Measurements from ENCODE around the gene FRYL.

Gene FRYL

DNA sequence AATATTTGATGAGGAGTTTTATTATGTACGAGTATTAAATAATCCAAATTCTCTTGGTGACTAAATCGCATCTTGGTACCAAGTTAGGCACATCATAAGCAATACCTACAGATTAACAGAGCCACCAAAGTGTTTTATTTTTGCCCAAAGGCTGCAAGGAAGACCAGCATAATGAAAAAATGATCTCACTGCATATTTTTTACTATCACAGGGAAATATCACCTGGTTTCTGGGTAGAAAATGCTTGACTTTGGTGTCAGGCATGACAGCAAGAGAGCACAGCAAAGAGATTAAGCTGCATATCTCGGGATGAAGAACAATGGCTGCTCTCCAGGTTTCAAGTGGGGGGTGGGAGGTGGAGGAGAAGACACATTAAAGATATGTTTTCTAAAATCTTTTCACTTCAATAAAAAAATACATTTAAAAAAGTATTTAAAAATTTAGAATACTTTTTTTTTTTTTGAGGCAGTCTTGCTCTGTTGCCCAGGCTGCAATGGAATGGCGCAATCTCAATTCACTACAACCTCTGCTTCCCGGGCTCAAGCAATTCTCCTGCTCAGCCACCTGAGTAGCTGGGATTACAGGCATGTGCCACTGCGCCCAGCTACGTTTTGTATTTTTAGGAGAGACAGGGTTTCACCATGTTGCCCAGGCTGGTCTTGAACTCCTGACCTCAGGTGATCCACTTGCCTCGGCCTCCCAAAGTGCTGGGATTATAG, 86.1 kb downstream of the FRYL start:
- TF ChIP-seq CEBPB (IDR thresholded peaks at IDR 0.05) (peak; percentile 41; the same call in 1 of the 2 replicates), YY1 (IDR thresholded peaks at IDR 0.05; ENCODE audit: low read depth) (no peak)

GRCh38 chr4:48692897-48693296, 87.2 kb downstream of the FRYL start:
- no peak for TF ChIP-seq ZBTB7A (IDR thresholded peaks at IDR 0.05; ENCODE audit: low read depth)
- TF ChIP-seq, protein P1, sequence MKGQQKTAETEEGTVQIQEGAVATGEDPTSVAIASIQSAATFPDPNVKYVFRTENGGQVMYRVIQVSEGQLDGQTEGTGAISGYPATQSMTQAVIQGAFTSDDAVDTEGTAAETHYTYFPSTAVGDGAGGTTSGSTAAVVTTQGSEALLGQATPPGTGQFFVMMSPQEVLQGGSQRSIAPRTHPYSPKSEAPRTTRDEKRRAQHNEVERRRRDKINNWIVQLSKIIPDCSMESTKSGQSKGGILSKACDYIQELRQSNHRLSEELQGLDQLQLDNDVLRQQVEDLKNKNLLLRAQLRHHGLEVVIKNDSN (IDR thresholded peaks at IDR 0.05) = no peak
- no peak for TF ChIP-seq EP300 (IDR thresholded peaks at IDR 0.05; ENCODE audit: borderline replicate concordance)
- no peak for TF ChIP-seq TCF12 (IDR thresholded peaks at IDR 0.05; ENCODE audit: low read depth)

DNA sequence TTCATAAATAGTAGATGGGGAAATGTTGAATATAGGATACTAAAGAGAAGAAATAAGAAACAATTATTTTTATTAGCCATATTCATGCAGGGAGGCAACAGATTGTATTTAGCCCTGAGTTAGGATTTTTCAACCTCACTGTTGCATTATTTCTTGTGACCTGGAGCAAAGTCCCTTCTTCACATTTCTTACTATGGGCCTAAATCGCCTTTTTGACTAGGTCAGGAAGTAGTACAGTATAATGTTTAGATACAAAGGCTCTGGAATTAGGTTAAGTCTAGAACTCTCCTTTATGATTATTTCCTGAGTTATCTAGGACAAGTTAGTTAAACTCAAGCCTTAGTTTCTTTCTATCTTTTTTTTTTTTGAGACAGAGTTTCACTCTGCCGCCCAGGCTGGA, 88.0 kb downstream of the FRYL start:
- TF ChIP-seq, protein P2, sequence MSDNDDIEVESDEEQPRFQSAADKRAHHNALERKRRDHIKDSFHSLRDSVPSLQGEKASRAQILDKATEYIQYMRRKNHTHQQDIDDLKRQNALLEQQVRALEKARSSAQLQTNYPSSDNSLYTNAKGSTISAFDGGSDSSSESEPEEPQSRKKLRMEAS (IDR thresholded peaks at IDR 0.05) = no peak
- TF ChIP-seq TCF12 (IDR thresholded peaks at IDR 0.05; ENCODE audit: low read depth) (no peak), EGR1 (IDR thresholded peaks at IDR 0.05) (no peak), ZBTB7A (IDR thresholded peaks at IDR 0.05; ENCODE audit: low read depth) (no peak), NFIC (IDR thresholded peaks at IDR 0.05) (no peak), EP300 (IDR thresholded peaks at IDR 0.05; ENCODE audit: borderline replicate concordance) (no peak), RAD21 (IDR thresholded peaks at IDR 0.05; ENCODE audit: low read depth) (no peak), FOXM1 (IDR thresholded peaks at IDR 0.05; ENCODE audit: borderline replicate concordance, low read depth) (no peak), YY1 (IDR thresholded peaks at IDR 0.05; ENCODE audit: low read depth) (no peak)

DNA sequence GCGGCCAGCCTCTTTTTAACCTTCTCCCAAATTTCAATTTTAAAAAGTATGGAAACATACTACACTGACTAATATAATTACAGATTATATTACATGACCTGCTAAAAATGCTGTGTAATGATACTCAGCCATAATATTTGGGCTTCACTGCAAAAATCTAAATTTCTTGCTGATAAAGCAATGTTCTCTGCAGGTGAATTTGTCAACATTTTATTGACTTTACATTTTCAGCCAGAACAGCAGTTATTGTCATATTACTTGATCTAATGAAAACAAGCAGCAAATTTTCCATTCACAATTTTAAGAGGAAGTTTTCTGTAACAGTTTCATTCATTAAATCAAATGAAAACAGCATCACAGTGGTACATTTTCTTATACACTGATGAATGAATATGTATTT, 91.1 kb downstream of the FRYL start:
- TF ChIP-seq TAF1 (IDR thresholded peaks at IDR 0.05; ENCODE audit: low read depth) (no peak), ZBTB7A (IDR thresholded peaks at IDR 0.05; ENCODE audit: low read depth) (no peak), RAD21 (IDR thresholded peaks at IDR 0.05; ENCODE audit: low read depth) (no peak), NFIC (IDR thresholded peaks at IDR 0.05) (no peak), CREB1 (IDR thresholded peaks at IDR 0.05; ENCODE audit: low read depth) (no peak), FOXM1 (IDR thresholded peaks at IDR 0.05; ENCODE audit: borderline replicate concordance, low read depth) (no peak), TEAD4 (IDR thresholded peaks at IDR 0.05) (no peak), CEBPB (IDR thresholded peaks at IDR 0.05) (no peak), EP300 (IDR thresholded peaks at IDR 0.05; ENCODE audit: borderline replicate concordance) (no peak), TCF12 (IDR thresholded peaks at IDR 0.05; ENCODE audit: low read depth) (no peak), EGR1 (IDR thresholded peaks at IDR 0.05) (no peak), YY1 (IDR thresholded peaks at IDR 0.05; ENCODE audit: low read depth) (no peak), REST (IDR thresholded peaks at IDR 0.05; ENCODE audit: low read depth) (no peak)
- TF ChIP-seq, protein P2 (IDR thresholded peaks at IDR 0.05) = no peak
- TF ChIP-seq, protein P1 (IDR thresholded peaks at IDR 0.05) = no peak

- TF ChIP-seq, protein P2 (IDR thresholded peaks at IDR 0.05) = no peak
- TF ChIP-seq ZBTB7A (IDR thresholded peaks at IDR 0.05; ENCODE audit: low read depth) (no peak), EP300 (IDR thresholded peaks at IDR 0.05; ENCODE audit: borderline replicate concordance) (no peak), YY1 (IDR thresholded peaks at IDR 0.05; ENCODE audit: low read depth) (no peak), CREB1 (IDR thresholded peaks at IDR 0.05; ENCODE audit: low read depth) (no peak), FOXM1 (IDR thresholded peaks at IDR 0.05; ENCODE audit: borderline replicate concordance, low read depth) (no peak), REST (IDR thresholded peaks at IDR 0.05; ENCODE audit: low read depth) (no peak), TAF1 (IDR thresholded peaks at IDR 0.05; ENCODE audit: low read depth) (no peak), NFIC (IDR thresholded peaks at IDR 0.05) (no peak), RAD21 (IDR thresholded peaks at IDR 0.05; ENCODE audit: low read depth) (no peak), TCF12 (IDR thresholded peaks at IDR 0.05; ENCODE audit: low read depth) (no peak), CEBPB (IDR thresholded peaks at IDR 0.05) (no peak), EGR1 (IDR thresholded peaks at IDR 0.05) (no peak), TEAD4 (IDR thresholded peaks at IDR 0.05) (no peak)
- TF ChIP-seq, protein P1 (IDR thresholded peaks at IDR 0.05) = no peak
Measured at GRCh38 chr4:48687313-48688051, 92.6 kb downstream of the FRYL start.
